Measurements from ENCODE around the gene PSMB4.
"Not testable (repeated sequence)": the region's sequence is repeated elsewhere in the genome, so short reads cannot be mapped to it uniquely, and the experiment has no call there.

The PSMB4 gene

DNA sequence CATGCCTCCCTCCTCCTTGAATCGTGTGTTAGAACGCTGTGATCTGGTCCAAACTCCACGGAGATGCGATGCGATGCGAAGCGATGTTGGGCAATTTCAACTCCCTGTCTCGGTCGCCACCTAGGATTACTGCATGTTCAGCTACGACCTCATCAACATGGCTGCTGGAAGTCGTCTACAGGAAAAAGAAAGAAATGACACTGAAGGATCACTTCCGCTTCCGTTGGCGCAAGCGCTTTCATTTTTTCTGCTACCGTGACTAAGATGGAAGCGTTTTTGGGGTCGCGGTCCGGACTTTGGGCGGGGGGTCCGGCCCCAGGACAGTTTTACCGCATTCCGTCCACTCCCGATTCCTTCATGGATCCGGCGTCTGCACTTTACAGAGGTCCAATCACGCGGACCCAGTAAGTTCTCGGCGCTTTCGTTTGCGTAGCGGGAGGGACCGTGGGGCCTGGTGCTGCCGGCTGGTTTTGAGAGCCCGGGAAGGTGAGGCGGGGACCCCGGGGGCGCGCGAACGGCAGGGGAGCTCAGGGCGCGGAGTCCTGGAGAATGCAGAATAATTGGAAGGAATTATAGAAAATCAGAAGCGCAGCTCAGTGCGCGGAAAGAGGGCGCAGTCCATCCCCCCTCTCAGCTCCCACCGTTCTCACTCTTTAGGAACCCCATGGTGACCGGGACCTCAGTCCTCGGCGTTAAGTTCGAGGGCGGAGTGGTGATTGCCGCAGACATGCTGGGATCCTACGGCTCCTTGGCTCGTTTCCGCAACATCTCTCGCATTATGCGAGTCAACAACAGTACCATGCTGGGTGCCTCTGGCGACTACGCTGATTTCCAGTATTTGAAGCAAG, at the start of gene PSMB4:
PSMB4 (plus strand) TSS at position 250 of the 848 bp plus-strand sequence; CDS start at position 265, 15 bp downstream.
- DNase-seq, result peak; percentile 98

DNA sequence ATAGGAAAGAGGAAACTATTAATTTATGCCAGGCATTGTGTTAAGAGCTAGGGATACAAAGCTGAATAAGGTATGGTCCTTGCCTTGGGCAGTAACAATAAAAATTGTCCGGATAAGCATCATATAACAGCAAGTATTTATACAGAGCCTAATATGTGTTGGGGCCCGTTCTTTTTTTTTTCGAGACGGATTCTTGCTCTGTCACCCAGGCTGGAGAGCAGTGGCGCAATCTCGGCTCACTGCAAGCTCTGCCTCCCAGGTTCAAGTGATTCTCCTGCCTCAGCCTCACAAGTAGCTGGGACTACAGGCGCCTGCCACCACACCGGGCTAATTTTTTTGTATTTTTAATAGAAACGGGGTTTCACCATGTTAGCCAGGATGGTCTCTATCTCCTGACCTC, 49.0 kb upstream of the PSMB4 start:
- DNase-seq, result not testable (repeated sequence)

DNA sequence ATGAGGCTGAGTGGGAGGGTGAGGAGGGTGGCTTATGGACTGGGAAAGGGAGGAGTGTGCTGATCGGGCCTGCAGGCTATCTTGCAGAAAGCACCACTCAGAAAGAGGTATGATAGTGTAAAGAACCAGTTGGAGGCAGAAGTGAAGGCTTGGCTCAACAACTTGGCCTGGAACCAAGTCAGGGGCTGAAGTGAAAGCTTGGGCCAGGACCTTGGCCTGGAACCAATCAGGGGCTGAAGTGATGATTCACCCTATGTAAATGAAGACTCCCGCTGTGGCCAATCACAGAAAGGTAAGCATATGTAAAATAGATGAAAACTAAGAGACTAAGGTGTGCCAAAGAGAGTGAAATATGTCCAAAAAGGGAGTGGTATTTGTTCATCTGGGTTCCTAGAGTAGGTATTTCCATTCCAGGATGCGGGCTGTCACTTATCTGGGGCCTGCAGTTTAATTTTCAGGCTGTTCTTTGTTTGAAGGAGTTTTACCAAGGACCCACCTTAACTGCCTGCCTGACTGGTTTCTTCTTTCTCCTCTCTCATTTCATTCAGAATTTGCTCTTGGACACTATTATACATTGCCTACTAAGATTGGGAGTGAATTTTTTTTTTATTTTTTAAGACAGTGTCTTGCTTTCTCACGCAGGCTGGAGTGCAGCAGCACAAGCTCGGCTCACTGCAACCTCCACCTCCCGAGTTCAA, 47.2 kb upstream of the PSMB4 start:
- DNase-seq, result no peak

DNA sequence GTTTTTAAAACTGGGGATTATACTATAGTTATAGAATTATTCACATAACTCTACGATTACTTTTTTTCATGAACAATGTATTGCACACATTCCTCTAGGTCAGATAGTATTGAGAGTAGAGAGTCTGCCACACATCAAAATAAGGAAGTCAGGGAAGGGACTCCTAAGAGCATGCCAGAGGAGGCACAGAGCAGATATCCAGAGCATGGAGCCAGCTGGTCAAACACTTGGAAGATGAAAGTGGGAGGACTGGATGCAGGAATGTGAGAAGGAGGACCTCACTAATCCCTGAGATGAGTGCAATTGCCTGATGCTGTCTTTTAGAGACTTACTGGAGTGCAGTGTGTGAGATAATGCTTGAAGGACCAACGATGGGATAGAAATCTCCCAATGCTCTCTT, 42.7 kb upstream of the PSMB4 start:
- DNase-seq, result no peak

DNA sequence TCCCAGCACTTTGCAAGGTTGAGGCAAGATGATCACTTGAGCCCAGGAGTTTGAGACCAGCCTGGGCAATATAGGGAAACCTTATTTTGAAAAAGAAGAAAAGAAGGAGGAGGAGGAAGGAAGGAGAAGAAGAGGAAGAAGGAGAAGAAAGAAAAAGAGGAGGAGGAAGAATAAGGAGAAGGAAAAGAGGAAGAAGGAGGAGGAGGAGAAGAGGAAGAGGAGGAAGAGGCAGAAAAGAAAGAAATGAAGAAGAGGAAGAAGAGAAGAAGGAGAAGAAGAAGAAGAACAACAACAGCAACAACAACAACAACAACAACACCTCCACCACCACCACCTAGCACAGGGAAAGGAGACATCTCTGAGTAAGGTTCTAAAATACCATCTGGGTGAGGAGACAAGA, 37.5 kb upstream of the PSMB4 start:
- no peak for DNase-seq

DNA sequence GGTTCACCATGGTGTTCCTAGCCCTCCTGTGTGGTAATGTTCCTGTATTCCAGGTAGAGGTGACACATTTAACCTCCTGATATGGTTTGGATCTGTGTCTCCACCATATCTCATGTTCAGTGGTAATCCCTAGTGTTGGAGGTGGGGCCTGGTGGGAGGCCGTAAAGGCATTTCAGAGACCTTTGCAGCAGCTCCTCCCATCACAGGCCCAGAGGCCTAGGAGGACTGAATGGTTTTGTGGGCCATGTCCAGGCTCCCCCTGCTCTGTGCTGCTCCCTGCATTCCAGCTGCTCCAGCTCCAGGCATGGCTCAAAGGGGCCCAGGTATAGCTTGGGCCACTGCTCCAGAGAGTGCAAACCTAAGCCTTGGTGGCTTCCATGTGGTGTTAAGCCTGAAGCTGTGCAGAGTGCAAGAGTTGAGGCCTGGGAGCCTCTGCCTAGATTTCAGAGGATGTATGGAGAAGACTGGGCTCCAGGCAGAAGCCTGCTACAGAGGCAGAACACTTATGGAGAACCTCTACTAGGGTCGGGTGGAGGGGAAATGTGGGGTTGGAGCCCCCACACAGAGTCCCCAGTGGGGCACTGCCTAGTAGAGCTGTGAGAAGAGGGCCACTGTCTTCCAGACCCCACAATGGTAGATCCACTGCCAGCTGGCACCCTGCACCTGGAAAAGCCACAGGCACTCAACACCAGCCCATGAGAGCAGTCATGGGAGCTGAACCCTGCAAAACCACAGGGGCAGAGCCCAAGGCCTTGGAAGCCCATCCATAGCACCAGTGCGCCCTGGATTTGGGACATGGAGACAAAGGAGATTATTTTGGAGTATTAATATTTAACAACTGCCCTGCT, 36.8 kb upstream of the PSMB4 start:
- DNase-seq, result no peak

DNA sequence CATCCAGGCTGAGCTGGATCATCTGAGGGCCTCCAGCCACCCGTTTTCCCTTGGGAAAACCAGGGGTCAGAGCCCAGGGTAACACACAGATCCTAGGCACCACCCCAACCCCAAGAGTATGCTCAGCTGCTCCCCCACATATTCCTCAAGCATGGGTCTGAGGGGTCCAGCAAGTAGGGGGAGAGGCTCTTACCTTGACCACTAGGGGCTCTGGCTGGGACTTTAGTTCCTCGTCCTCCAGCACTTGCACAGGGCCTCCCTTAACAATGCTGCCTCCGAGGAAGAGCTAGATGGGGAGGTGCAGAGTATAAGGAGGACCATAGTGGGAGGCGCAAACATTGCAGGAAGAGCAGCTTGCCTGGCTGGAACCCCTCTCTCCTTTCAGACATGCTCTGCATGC, 34.4 kb upstream of the PSMB4 start:
- no peak for DNase-seq

DNA sequence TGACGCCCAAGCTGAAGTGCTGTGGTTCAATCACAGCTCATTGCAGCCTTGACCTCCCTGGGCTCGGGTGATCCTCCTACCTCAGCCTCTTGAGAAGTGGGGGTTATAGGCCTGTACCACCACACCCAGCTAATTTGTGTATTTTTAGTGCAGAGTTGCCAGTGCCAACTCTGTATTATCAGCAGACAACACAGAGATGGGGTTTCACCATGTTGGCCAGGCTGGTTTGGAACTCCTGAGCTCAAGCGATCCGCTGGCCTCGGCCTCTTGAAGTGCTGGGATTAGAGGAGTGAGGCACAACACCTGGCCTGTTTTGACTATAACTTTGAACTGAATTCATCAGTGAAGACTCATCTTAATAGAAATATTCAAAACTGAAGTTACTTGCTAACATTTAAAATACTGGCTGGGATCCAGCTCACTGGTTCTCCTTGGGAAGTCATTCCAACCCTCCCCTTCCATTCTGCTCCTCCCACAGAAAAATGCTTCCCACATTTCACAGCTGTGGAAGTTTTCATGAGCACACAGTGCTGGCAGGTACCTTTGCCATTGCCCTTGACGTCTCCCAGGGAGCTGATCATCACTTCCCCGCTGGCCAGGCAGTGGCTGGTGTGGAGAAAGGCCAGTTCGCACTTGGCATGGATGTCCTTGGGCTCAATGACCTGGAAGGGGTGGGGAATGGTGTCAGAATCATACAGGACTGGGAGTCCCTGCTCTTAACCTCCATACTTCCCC, 31.5 kb upstream of the PSMB4 start:
- no peak for DNase-seq

DNA sequence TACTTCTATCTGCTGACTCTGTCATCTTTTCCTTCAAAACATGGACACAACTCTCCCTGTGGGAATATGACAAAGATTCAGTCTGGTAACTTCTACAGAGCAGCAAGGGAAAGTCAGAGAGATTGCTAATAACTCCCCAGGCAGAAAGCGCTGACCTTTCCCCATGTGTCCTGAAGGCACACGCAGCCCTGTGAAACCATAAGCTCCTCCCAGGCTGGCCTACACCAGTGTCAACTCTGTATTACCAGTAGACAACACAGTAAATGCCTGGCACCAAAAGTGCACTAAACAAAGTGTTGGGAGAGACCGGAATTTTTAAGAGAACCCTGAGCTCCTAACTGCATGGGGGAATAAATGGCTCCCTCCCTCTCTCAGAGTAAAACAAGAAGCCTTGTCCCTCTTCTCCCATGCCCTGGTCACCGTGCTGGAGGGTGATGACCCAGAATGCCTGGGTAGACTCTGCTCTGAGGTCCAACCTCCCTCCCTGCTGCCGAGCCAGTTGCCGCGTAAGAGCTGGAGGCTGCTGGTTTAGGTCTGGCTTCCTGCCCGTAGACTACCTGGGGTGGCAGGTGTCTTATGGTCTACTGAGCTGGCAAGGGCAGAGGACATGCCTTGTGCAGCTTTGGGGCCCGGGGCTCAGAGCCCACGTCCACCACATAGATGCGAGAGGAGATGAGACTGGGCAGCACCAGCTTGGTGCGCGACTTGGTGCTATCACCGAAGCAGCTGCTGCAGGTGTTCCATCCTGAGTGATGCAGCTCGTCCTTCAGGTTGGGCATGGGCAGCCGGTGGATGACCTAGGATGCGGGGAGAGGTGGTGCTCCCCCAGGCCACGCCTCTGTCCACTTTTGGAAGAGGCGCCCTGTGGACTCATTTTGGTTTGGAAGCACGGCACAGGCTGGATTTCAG, 30.7 kb upstream of the PSMB4 start:
- DNase-seq, result peak; percentile 47

DNA sequence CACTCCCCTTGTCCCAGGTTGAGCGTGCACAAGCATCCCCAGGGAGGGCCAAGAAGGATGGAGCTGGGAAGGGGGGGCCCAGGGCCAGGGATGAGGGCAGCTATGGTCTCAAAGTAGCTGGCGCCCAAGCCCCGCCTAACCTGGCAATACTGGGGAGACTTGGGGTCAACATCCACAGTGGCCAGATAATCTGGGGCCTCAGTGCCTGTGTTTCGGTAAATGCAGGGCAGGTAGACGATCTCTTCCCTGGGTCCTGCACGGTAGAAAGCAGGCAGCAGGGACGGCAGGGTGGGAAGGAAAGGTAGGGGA, 30.1 kb upstream of the PSMB4 start:
- no peak for DNase-seq

DNA sequence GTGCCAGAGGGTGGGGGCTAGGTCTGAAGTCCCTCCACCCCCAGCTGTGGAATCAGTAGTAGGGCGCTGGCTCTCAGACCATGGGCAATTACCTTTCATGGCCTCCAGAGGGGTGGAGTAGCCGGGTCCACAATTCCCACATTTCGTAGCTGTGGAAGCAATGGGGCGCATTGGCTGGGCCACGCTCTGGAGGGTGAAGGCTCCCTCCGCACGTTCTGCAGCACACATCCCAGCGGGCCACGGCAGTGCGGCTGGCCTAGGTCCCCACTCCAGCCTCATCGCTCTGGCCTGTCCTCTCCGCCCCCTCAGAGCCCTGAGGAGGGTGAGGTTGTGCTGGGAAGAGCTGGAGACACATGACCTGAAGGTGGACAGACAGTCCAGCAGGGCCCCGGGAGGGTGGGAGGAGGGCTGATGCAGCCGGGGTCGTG, 29.7 kb upstream of the PSMB4 start:
- no peak for DNase-seq

DNA sequence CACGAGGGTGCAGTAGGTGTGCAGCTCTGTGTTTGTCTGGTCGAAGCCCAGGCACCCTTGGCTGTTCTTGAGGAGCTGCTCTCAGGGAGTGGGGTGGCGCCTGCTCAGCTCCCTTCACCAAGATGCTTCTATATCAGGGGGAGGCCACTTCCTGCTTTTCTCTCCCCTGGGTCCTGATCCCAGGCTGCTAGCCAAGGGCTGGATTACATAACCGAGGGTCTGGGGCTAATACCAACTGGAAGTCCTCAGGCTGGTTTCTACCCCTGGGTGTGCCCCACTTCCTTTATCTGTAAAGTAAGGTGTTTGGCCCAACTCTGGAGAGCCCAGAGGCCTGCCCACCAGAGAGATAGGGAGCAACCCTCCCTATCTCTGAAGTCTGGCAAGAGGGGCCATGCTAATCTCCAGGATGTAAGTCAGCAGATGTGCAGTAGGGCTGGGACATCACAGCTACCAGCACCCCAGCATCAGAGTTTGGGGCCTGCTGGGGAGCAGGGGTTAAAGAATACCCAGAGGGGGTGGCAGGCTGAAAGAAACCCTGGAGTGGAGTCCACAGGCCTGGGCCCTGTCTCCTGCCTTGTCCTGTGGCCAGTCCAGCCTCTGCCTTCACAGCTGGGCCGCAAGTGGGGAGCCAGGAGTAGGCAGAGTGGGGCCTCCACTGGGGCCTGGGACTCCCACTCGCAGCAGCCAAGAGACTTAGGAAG, 29.0 kb upstream of the PSMB4 start:
- no peak for DNase-seq

DNA sequence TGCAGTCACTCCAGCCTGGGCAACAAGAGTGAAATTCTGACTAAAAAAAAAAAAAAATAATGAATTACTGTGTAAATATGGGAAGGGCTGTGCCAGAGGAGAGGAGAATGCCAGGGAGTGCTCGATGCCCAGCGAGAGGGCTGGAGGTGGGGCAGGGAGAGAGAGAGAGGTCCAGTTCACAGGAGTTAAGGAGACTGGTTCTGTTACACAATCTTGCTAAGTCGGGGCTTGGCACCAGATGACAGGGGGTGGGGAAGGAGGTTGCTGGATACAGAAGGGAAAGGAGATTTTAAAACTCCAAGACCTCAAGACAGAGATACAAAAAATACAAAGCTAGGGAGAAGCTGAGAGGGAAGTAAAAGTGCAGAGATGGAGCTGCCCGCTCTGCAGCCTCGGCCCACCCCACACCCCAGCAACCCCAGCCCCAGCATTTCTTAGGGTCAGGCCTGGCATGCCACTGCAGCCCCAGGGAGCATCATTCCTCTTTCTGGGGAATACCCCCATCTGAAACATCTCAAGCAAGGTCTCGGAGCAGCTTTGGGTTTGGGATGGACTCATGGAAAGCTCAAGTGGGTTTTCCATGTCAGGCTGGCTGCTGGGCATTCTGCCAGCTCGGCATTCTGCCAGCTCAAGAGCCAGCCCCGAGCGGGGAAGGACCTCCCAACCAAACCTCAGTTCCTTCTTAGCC, 27.9 kb upstream of the PSMB4 start:
- peak; percentile 91 for DNase-seq

DNA sequence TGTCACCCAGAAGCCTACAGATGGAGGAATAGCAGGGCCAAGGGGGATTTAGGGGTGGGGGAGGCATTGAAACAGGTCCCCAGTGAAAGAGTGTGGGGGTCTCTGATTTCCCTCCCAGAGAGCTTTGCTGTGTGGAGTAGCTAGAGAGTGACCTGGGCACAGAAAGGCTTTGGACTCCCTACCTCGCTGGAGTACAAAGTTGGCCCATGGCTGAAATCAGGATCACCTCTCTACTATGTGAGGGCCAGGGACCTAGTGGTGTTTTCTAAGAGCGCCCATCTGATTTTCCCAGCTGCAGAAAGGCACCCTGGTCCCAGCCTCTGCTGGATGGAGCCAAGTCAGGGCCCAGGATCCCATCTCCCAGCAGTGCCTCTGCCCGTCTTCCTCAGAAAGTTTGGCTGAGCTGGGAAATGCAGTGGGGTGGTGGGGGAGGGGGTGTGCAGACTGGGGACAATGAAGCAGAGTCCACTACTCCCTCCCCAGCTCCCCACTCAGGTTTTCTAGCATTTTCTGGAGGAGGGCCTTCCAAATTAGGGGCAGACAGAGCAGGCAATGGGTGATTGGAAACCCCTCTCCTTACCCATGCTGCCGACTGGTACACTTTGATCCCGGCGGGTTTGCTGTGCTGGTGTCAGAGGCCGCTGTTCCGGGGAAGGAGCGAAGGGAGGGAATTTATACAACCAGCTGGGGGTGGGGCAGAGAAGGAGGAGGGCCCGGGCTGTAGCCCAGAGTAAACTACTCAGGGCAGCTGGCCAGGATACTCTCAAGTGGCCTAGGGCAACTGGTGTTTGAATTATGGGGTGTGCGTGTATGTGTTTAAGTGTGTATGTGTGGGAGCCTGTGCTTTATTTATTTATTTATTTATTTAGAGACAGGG, 27.1 kb upstream of the PSMB4 start, which contains the start of gene SELENBP1:
SELENBP1 (minus strand) TSS at position 648 of the 877 bp plus-strand sequence; CDS start at position 584, 64 bp downstream.
- peak; percentile 95 for DNase-seq

DNA sequence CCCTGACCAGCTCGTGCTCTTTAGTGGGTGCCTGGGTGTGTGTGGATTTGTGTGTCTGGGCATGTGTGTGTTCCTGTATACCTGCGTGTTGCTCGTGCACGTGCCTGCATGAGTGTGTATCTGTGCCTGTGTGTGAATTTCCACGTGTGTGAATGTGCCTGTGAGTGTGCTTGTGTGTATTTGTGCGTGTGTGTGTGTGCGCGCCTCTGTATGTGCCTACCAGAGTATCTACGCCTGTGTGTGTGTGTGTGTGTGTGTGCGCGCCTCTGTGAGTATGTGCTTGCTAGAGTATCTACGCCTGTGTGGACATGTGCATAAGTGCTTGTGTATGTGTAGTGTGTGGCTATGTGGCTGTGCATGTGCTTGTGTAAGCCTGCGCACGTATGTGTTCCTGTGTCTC, 26.2 kb upstream of the PSMB4 start:
- DNase-seq, result peak; percentile 24

DNA sequence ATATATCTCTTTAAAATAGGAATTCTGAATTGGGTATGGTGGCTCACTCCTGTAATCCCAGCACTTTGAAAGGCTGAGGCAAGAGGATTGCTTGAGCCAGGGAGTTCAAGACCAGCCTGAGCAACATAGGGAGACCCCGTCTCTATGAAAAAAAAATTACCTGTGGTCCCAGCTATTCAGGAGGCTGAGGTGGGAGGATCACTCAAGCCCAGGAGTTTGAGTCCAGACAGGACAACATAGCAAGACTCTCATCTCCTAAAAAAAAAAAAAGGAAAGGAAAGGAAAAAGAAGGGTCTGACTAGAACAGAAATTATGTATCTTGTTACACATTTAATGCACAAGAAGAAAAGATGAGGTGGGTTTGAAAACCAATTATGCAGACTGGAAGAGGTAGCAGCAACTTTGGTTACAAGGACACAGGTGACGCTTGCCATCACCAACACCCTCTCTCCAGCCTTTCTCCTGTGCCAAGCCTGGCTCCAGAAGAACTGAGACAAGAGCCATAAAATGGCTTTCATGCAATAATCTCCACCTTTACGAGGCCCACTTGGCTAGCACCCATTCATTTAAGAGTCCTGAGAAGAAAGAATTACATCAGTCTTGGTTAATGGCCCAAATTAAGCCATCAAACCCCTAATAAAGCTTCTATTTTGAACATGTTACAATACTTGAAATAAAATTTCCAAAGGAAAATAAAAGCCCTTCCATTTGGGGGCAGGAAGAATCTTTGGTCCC, 22.1 kb upstream of the PSMB4 start:
- peak; percentile 51 for DNase-seq

DNA sequence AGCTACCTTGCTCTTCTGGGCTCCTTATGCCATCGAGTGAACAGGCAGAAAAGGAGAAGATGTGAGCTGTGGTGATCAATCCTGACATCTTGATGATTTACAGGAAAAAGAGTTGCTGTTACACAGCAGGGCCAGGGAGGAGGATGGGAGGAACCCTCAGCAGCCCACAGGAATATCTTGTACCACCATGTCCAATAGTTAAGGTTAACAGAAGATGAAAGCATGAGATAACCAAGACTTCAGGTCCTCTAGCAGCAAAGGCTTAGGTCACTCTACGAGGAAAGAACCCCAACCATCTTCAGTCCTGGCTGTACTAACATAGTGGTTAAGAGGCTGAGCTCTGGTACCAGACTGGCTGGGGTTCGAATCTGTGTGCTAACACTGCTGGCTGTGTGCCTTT, 14.8 kb upstream of the PSMB4 start:
- DNase-seq, result no peak

DNA sequence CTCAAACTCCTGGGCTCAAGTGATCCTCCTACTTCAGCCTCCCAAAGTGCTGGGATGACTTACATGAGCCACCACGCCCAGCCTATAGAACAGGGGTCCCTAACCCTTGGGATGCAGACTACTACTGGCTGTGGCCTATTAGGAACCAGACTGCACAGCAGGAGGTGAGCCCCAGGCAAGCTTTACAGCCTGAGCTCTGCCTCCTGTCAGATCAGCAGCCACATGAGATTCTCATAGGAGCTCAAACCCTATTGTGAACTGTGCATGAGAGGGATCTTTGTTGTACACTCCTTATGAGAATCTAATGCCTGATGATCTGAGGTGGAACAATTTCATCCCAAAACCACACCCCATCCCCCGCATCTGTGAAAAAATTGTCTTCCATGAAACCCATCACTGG, 13.4 kb upstream of the PSMB4 start:
- no peak for DNase-seq

Data from NCI-H1092 treated with DMSO at 0.1 percent for 48 hours (cell line).